ENCODE data around the gene IL4R.
"Not testable (repeated sequence)": the region's sequence is repeated elsewhere in the genome, so short reads cannot be mapped to it uniquely, and the experiment has no call there.

Gene IL4R

DNA sequence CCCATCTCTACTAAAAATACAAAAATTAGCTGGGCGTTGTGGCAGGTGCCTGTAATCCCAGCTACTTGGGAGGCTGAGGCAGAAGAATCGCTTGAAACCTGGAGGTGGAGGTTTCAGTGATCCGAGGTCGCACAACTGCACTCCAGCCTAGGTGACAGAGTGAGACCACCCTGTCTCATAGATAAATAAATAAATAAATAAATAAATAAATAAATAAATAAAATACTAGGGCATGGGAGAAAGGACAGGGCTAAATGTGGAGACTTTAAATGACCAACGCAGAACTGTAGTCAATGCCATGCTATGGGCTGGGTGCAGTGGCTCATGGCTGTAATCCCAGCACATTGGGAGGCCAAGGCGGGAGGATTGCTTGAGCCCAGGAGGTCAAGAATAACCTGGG lies 25.5 kb upstream of the IL4R start:
- not testable (repeated sequence) for DNase-seq (ENCODE audit: low read depth)

GRCh38 chr16:27289669-27290068 lies 24.1 kb upstream of the IL4R start:
- no peak for DNase-seq (ENCODE audit: low read depth)

DNA sequence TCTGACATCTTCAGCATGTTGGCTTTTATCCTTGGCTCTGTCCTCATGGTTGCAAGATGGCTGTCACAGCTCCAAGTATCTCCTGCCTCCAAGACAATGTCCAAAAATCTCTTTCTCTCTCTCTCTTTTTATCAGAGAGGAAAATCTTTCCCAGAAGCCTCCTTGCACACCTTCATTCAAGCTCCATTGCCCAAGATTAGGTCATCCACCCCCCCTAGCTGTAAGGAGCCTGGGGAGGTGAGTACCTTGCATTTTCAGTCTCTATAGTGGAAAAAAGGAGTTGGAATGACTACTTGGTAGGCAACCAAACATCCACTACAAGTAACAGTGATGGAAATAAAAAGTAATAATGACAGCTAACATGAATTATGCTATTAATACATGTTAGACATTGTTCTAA lies 23.2 kb upstream of the IL4R start:
- DNase-seq (ENCODE audit: low read depth) = no peak

DNA sequence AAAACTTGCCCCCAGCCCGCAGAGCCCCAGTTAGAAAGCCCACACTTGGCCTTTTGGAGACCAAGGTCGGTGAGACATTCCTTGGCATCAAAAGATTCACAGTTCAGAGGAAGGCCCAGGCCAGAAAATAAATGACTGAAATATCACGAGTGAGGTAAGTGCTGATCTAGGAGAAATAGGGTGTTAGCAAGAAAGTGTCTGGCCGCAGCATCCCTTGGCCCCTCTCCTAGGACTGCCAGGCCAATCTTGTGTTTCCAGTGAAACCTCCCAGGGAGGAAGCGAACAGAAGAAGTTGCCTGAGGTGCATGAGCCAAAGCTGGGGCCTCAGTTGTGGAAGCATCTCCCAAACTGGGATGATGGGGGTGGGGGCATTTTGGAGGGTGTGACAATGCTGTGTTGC lies 22.7 kb upstream of the IL4R start:
- DNase-seq (ENCODE audit: low read depth) = no peak

DNA sequence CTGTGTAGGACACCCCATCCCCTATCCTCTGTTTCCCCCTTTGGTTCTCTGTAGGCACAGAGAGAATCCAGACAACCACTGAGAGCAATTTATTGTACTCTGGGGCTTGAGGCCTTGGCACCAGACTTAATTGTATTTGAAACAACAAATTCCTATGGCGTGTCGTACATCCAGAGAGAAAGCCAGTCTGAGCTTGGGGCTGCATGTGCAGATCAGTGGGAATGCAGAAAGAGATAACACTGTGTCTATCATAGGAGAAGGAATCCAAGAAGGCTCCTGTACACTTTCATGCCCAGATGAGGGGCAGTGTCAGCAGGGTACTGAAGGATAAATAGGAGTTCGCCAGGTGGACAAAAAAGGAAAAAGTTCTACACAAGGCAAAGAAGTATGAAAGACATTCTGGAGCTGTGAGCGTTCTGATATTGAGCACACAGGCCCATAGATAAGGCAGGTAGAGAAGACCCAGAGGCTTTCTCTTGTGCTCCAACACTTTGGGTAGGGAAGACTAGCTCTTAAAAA lies 22.0 kb upstream of the IL4R start:
- no peak for DNase-seq (ENCODE audit: low read depth)

- no peak for DNase-seq (ENCODE audit: low read depth)
Observed at GRCh38 chr16:27293343-27293742, 20.4 kb upstream of the IL4R start.

DNA sequence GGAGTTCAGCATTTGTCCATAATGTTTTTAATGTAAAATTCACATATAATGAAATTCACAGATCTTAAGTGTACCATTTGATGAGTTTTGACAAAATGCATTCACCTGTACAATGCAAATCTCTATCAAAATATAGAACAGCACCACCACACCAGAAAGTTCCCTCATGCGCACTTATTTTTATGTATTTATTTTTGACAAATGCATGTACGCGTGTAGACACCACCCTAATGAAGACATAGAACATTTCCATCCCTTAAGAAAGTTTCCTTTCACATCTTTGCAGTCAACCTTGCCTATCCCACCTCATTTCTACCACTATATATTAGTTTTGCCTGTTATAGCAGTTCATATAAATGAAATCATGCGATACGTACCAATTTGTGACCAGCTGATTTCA lies 15.6 kb upstream of the IL4R start:
- no peak for DNase-seq (ENCODE audit: low read depth)

GRCh38 chr16:27301236-27301861 lies 12.4 kb upstream of the IL4R start:
- no peak for DNase-seq (ENCODE audit: low read depth)

DNA sequence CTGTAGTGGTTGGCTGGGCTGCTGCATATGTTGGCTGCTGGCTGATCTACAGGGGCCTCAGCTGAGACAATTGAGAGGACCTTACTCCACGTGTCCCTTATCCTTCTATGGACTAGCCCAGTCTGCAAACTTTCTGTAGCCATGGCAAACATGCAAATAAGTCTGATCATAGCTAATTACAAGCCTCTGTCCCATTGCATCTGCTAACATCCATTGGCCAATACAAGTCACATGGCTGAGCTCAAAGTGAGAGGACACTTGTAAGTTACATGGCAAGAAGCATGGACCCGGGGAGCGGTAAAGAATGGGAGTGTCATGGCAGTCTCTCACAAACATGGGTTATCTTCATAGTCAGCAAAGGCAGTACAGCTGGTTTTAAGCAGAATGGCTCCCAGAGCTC lies 11.6 kb upstream of the IL4R start:
- no peak for DNase-seq (ENCODE audit: low read depth)

- no peak for DNase-seq (ENCODE audit: low read depth)
Observed at GRCh38 chr16:27303256-27304100, 10.3 kb upstream of the IL4R start.

GRCh38 chr16:27304102-27304501 lies 9.7 kb upstream of the IL4R start:
- no peak for DNase-seq (ENCODE audit: low read depth)

DNA sequence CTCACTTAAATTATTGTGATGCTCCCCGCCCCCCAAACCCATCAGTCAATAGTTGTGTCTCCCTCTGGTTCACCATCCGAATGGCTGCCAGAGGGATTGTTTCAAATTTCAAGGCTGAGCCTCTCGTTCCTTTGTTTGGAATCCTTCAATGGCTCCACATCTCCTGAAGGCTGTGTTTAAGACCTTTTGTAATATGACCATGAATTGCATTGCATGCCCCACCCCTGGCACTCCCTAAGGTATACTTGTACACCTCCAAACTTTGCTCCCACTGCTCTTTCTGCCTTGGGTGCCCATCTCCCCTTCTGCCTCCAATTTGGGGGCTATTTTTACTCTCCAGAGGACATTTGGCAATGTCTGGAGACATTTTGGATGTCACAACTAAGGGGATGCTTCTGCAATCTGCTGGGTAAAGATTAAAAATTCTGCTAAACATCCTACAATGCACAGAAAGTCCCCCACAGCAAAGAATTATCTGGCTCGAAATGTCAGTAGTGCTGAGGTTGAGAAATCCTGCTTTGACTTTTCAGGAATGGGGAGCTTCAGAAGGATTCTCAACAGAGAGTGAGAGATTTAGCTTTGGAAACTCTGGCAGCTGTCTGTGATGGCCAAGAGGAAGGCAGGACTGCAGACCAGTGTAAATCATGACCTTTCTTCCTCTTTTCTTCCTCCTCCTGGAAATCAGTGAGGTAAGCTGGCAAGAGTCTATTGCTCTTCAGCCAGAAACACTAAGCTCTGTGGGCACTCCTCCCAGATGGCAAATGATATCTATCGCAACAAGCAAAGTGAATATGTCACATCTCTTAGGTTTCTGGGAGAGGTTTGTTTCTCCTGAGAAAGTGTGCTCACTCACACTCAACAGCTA lies 8.7 kb upstream of the IL4R start:
- no peak for DNase-seq (ENCODE audit: low read depth)

GRCh38 chr16:27305839-27306442 lies 7.8 kb upstream of the IL4R start:
- no peak for DNase-seq (ENCODE audit: low read depth)

DNA sequence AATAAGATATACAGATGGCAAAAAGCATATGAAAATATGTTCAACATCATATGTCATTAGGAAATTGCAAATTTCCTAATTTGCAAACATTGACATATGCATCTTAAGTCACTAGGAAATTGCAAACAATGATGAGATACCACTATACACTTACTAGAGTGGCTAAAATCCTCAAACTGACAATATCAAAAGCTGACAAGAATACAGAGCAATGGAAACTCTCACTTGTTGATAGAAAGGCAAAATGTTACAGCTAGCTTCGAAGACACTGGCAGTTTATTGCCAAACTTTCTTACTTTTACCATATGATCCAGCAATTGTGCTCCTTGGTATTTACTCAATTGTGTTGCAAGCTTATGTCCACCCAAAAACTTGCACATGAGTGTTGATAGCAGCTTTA lies 5.0 kb upstream of the IL4R start:
- no peak for DNase-seq (ENCODE audit: low read depth)

GRCh38 chr16:27310576-27311447 lies 3.0 kb upstream of the IL4R start:
- no peak for DNase-seq (ENCODE audit: low read depth)

- DNase-seq (ENCODE audit: low read depth) = no peak
Observed at GRCh38 chr16:27311448-27311830, 2.3 kb upstream of the IL4R start.

DNA sequence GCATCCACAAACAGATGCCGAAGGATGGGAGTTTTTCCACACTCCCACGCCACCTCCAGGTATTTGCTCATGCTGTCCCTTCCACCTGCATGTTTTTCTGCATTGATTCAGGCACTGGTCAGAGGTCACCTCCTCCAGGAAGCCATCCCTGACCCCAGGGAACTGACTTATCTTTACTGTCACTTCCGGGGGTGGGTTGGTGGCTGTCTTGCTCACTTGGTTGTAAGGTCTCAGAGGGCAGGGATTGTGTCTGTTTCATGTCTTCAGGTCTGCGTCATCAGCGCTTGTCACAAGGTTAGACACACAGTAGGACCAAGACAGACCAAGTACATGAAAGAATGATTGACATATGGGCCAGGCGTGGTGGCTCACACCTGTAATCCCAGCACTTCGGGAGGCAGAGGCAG lies 1.9 kb upstream of the IL4R start:
- DNase-seq (ENCODE audit: low read depth) = no peak

- no peak for DNase-seq (ENCODE audit: low read depth)
Observed at GRCh38 chr16:27312580-27313421, 973 bp upstream of the IL4R start.

DNA sequence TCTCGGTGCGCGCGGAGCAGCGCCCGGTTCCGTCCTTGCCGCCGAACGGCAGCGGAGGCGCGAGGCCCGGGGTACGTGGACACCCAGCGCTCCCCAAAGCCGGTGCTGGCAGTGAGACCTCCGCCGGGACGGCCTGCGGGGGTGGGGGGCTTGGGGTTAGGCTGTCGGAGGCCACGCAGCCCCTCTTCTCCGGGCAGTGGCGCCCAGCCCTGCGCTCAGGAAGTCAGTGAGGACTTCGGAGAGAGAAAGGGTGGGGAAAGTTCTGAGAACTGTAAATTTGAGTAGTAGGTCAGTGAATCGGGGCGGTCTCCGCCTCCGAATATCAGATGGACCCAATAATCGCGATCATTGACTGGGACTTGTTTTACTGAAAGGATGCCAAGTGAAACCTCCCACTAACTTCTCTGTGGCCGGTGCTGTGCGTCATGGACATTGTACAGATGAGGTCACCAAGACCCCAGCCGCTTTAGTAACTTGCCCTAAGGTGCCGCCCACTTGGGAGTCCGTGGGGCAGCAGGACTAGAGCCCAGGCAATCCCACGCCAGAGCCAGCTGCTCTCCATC lies 468 bp downstream of the IL4R start:
- DNase-seq (ENCODE audit: low read depth) = peak; percentile 14

GRCh38 chr16:27314986-27315332 lies 1.2 kb downstream of the IL4R start:
- no peak for DNase-seq (ENCODE audit: low read depth)
